Measurements from ENCODE around the gene LYPLAL1.

- TF ChIP-seq CTCF (IDR thresholded peaks at IDR 0.05 in 4 of 5, conservative IDR thresholded peaks at IDR 0.05 in 1 of 5) = no peak
- no peak for TF ChIP-seq POLR2A (IDR thresholded peaks at IDR 0.05)
Observed at GRCh38 chr1:219210067-219210466, 36.4 kb downstream of the LYPLAL1 start.

Data from gastrocnemius medialis (tissue), 4 donors.